ENCODE data around the gene CCDC102B.

- TF ChIP-seq CTCF (conservative IDR thresholded peaks at IDR 0.05; ENCODE audit: low read depth in 2 of 2): no peak
- TF ChIP-seq CREB1 (CRISPR knock-in tag; IDR thresholded peaks at IDR 0.05; ENCODE audit: low read depth): no peak
- no peak for TF ChIP-seq EZH2 (IDR thresholded peaks at IDR 0.05; ENCODE audit: low read depth, unreplicated experiment)
Measured at GRCh38 chr18:68763083-68763482, 34.8 kb upstream of the CCDC102B start.
